NCI-H1092 (cell line): ENCODE measurements around the gene MOXD1.
"Not testable (repeated sequence)": the region's sequence is repeated elsewhere in the genome, so short reads cannot be mapped to it uniquely, and the experiment has no call there.

Experiments used
- DNase-seq: peaks from one replicate; lab custom pipeline; 2025; lab: John Stamatoyannopoulos, UW

Gene MOXD1

GRCh38 chr6:132282696-132283095, 118.6 kb downstream of the MOXD1 start:
- DNase-seq: no peak

DNA sequence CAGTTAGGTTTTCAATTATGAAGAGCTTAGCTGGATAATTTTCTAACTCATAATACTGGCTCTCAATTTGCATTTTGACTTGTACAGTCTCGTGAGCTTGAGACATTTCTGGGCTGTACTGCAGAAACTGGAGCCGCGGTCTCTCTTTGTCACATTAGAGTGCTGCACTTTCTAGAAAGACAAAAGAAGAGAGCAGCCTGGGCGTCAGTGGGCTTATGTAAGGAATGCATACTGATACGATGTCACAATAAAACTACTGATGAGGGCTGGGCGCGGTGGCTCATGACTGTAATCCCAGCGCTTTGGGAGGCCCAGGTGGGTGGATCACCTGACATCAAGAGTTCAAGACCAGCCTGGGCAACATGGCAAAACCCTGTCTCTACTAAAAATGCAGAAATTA, 120.8 kb downstream of the MOXD1 start:
- no peak for DNase-seq

DNA sequence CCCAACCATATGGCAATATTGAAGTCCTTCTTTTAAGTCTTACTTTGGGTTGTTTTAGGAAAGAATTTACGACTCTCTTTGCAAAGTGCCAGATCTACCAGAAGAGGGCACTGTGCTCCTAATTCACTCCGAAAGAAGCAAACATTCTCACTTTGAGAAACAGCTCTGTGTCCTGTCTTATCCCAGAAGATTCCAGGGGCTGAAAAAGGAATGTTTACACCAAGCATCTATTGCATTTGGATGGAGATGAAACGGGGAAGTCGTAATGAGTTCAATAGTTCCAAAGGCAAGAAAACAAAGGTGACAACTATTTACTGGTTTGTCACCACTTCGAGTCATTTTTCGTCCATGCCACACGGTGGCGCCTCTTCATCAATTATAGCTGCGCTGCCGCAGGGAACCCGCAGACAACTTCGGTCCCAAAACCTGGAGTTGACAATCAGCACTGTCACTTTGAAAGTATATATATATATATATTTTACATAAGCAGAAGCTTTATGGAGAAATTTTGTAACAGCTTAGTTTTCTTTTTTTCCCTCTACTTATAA, 121.6 kb downstream of the MOXD1 start:
- peak; percentile 12 for DNase-seq

DNA sequence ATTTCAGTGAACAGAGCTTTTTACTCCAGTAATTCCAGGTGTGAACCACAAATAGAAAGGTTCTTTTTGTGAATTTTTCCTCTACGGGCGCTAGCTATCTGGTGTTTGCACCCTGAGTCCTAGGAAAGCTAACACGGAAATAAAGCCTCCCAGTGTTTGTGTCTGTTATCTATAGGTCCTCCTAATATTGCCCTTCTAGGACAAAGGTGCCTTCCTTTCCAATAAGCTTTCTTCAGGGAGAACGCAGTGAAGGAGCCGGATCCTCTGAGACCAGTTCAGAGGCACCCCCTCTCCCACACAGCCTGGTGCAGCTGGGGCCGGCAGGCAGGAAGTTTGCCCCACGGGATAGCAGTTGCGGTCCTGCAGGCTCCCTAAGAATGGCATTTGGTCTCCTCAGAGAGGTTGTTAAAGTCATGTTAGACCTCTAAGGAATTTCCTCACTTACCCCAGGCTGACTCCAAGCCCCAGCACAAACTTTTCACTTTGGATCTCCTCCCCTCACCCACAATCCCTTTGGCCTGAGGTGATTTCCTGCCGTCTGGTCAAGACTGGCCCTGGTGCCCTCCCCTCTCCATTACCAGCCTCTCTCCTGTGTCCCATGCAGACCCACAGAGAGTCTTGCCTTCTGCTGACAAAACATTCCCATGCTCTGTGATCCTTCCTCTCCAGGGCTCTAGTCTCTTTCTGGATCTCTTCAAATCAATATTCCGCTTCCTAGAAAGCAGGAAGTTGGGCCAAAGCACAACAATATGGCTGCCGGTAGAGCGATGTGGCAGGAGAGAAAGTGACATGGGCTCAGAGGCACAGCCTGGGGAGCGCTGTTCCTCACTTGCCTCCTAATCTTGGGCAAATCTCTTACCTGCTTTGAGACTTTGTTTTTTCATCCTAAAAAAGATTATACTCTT, 126.0 kb downstream of the MOXD1 start:
- no peak for DNase-seq

- DNase-seq: no peak
These were observed 128.5 kb downstream of the MOXD1 start for GRCh38 chr6:132272776-132273175.

- peak; percentile 14 for DNase-seq
These were observed 130.4 kb downstream of the MOXD1 start for GRCh38 chr6:132270726-132271402.

DNA sequence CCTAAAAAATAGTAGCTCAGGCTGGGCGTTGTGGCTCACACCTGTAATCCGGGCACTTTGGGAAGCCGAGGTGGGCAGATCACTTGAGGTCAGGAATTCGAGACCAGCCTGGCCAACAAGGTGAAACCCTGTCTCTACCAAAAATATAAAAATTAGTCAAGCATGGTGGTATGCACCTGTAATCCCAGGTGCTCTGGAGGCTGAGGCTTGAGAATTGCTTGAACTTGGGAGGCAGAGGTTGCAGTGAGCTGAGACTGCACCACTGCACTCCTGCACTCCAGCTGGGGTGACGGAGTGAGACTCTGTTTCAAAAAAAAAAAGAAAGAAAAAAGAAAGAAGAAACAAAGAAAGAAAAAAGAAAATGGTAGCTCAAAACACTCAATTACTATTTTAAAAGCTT, 132.6 kb downstream of the MOXD1 start:
- not testable (repeated sequence) for DNase-seq

GRCh38 chr6:132268209-132268608, 133.1 kb downstream of the MOXD1 start:
- DNase-seq: no peak

DNA sequence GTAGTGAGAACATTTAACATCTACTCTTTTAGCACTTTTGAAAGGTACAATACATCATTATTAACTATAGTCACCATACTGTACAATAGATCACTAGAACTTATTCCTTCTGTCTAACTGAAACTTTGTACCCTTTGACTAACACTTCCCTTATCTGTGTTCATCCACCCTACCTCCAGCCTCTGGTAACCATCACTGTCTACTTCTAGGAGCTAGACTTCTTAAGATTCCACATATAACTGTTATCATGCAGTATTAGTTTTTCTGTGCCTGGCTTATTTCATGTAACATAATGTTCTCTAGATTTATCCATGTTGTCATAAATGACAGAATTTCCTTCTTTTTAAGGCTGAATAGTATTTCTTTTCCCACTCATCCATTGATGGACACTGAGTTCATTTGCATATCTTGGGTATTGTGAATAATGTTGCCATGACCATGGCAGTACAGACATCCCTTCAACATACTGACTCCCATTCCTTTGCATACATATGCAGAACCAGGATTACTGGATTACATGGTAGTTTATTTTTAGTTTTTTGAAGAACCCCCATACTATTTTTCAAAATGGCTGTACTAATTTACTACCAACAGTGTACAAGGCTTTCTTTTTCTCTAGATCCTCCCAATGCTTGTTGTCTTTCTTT, 135.7 kb downstream of the MOXD1 start:
- DNase-seq: no peak

DNA sequence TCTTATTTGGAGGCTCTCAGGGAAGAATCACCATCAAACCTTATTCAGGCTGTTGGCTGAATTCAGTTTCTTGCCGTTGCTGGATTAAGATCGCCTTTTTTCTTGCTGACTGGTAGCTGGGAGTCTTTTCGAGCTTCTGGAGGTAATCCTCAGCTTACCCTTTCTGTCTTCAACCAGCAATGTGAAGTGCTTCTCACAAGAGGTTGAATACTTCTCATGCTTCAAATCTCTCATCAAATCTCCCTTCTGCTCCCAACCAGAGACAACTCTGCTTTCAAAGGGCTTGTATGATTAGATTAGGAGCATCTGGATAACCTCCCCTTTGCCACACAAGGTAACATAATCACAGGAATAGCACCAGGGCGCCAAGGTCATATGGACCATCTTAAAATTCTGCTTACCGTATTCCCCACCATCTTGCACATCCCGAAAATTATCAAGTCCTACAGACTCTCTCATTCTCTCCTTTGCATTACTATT, 137.2 kb downstream of the MOXD1 start:
- no peak for DNase-seq

GRCh38 chr6:132261354-132261753, 139.9 kb downstream of the MOXD1 start:
- DNase-seq: no peak

- DNase-seq: no peak
These were observed 142.2 kb downstream of the MOXD1 start for GRCh38 chr6:132259070-132259469.

GRCh38 chr6:132257561-132257960, 143.7 kb downstream of the MOXD1 start:
- DNase-seq: no peak

DNA sequence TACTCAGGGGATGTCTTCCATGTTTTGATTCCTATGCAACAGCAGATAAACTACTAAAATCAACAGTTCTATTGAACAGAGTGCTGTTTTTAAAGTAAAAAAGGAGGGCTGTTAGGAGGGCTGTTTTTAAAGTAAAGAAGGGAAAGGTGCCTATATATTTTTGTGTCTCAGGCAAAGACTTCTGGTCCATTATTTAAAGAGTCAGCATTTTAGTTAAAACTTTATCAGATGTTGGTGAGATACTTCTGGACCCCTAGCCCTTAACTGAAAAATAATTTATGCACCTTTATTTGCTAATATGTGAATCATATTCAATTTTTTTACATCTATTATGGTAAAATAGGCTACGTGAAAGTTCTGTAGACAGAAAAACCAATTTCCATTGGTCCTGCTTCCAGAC, 144.8 kb downstream of the MOXD1 start:
- no peak for DNase-seq

DNA sequence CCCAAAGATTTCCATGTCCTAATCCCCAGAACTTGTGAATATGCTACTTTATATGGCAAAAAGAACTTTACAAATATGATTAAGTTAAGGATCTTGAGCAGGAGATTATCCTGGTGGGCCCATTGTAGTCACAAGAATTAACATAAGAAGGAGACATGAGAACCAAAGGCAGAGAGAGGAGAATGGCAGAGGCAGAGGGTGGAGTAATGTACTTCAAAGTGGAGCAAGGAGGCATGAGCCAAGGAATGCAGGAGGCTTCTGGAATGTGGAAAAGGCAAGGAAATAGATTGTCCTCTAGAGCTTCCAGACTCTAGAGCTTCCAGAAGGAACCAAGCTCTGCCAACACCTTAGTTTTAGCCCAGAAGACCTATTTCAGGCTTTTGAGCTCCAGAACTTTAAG, 147.4 kb downstream of the MOXD1 start:
- DNase-seq: no peak

GRCh38 chr6:132253211-132253610, 148.1 kb downstream of the MOXD1 start:
- no peak for DNase-seq

GRCh38 chr6:132252113-132252512, 149.2 kb downstream of the MOXD1 start:
- DNase-seq: no peak

DNA sequence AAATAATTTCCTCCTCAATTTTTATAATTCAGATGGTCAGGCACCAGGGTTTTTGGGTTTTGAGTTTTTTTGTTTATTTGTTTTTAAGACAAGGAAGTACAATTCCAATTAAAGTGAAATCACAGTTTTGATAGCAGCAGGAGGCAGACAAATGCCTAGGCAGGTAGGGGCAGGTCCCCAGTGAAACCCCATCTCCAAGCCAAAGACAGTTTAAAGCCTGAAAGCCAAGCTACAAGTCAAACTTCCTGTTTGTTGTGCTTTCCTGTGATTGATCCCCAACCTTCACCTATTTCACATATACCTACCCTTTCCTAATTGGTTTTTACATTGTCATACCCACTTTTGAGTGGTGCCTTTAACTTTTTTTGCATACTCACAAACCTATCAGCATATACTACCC, 149.6 kb downstream of the MOXD1 start:
- no peak for DNase-seq

GRCh38 chr6:132247381-132248159, 153.7 kb downstream of the MOXD1 start:
- DNase-seq: no peak

GRCh38 chr6:132246632-132247270, 154.5 kb downstream of the MOXD1 start:
- DNase-seq: no peak

- no peak for DNase-seq
These were observed 155.1 kb downstream of the MOXD1 start for GRCh38 chr6:132246120-132246617.
